Neuronal stem cell (in vitro differentiated cells): ENCODE measurements around the gene TBXAS1.

Experiments used
- DNase-seq: peaks from one replicate; pipeline ENCODE4 v3.0.0-alpha.2; 2013; ENCODE audit warnings: low spot score
- H2AFZ ChIP-seq: one replicate; pipeline ENCODE4 v1.6.1; 2013; ENCODE audit warnings: mild to moderate bottlenecking, low read length, inconsistent platforms
- H2AK5ac ChIP-seq: 2 replicates; pipeline ENCODE4 v1.6.1; 2013; ENCODE audit warnings: low read depth, mild to moderate bottlenecking, inconsistent platforms, low read length, moderate library complexity, mixed read lengths
- H2BK120ac ChIP-seq: 2 replicates; pipeline ENCODE4 v1.6.1; 2013; ENCODE audit warnings: low read depth, mild to moderate bottlenecking, inconsistent platforms, low read length, moderate library complexity, mixed read lengths
- H2BK12ac ChIP-seq: one replicate; pipeline ENCODE4 v1.6.1; 2013; ENCODE audit warnings: low read length, inconsistent platforms
- H2BK15ac ChIP-seq: 2 replicates; pipeline ENCODE4 v1.6.1; 2013; ENCODE audit warnings: mild to moderate bottlenecking, low read length, inconsistent platforms, mixed read lengths
- H2BK5ac ChIP-seq: one replicate; pipeline ENCODE4 v1.6.1; 2013; ENCODE audit warnings: inconsistent platforms, mild to moderate bottlenecking, low read length, moderate library complexity
- H3K14ac ChIP-seq: one replicate; pipeline ENCODE4 v1.6.1; 2013; ENCODE audit warnings: low read length, inconsistent platforms
- H3K18ac ChIP-seq: 2 replicates; pipeline ENCODE4 v1.6.1; 2013; ENCODE audit warnings: low read length, inconsistent platforms
- H3K23ac ChIP-seq: 2 replicates; pipeline ENCODE4 v1.6.1; 2013; ENCODE audit warnings: low read depth, mild to moderate bottlenecking, mixed read lengths, low read length, inconsistent platforms; ENCODE audit not compliant: poor library complexity
- H3K27ac ChIP-seq: replicated peaks from 3 replicates; pipeline ENCODE4 v1.5.1; 2013; ENCODE audit warnings: low read length, inconsistent platforms
- H3K27me3 ChIP-seq, 3 experiments: 2 replicates each; pipeline ENCODE4 v1.6.1; 2013; ENCODE audit warnings: low read length in 3 of 3, mild to moderate bottlenecking in 2 of 3, inconsistent platforms in 1 of 3, low read depth in 1 of 3, mixed read lengths in 1 of 3, moderate library complexity in 1 of 3; ENCODE audit not compliant: control insufficient read depth in 3 of 3, insufficient read depth in 3 of 3
- H3K36me3 ChIP-seq, 2 donors: replicated peaks in 1 of 2; 2 replicates each; pipeline ENCODE4 v1.6.1; 2013; ENCODE audit warnings: low read length in 2 of 2; ENCODE audit not compliant: control insufficient read depth in 2 of 2, insufficient read depth in 2 of 2
- H3K4ac ChIP-seq: 2 replicates; pipeline ENCODE4 v1.6.1; 2013; ENCODE audit warnings: inconsistent platforms, mild to moderate bottlenecking, low read length, moderate library complexity
- H3K4me1 ChIP-seq, 2 donors: 1 replicate in 1 of 2; 2 replicates in 1 of 2; pipeline ENCODE4 v1.6.1; 2013; ENCODE audit warnings: low read length in 2 of 2, low read depth in 1 of 2; ENCODE audit not compliant: control insufficient read depth in 2 of 2, insufficient read depth in 1 of 2
- H3K4me2 ChIP-seq: one replicate; pipeline ENCODE4 v1.6.1; 2013; ENCODE audit warnings: mild to moderate bottlenecking, low read length, inconsistent platforms; ENCODE audit not compliant: insufficient read depth, poor library complexity, severe bottlenecking
- H3K4me3 ChIP-seq, 2 donors: 2 replicates each; pipeline ENCODE4 v1.5.1; 2013; ENCODE audit warnings: low read length in 2 of 2, mild to moderate bottlenecking in 2 of 2, inconsistent platforms in 1 of 2, moderate library complexity in 1 of 2
- H3K79me1 ChIP-seq: one replicate; pipeline ENCODE4 v1.6.1; 2013; ENCODE audit warnings: low read depth, mild to moderate bottlenecking, inconsistent platforms, low read length, moderate library complexity
- H3K9ac ChIP-seq: one replicate; pipeline ENCODE4 v1.6.1; 2013; ENCODE audit warnings: mild to moderate bottlenecking, low read depth, low read length, inconsistent platforms; ENCODE audit not compliant: poor library complexity
- H3K9me3 ChIP-seq, 2 donors: replicated peaks in 1 of 2; 2 replicates each; pipeline versions ENCODE3 to v1.6.1; 2013; ENCODE audit warnings: low read length in 2 of 2, mild to moderate bottlenecking in 2 of 2, inconsistent platforms in 1 of 2, low read depth in 1 of 2, mixed read lengths in 1 of 2, moderate library complexity in 1 of 2; ENCODE audit not compliant: control insufficient read depth in 2 of 2, insufficient read depth in 1 of 2
- H4K8ac ChIP-seq: one replicate; pipeline ENCODE4 v1.6.1; 2013; ENCODE audit warnings: low read depth, mild to moderate bottlenecking, inconsistent platforms, low read length, moderate library complexity
- H4K91ac ChIP-seq: one replicate; pipeline ENCODE4 v1.6.1; 2013; ENCODE audit warnings: low read length, low read depth, mild to moderate bottlenecking, inconsistent platforms; ENCODE audit not compliant: poor library complexity
- WGBS, 2 donors: extraction: QIAGEN DNeasy Blood & Tissue Kit; methylation state at CpG; one replicate each; pipeline ENCODE4 v1.1.7; 2013; ENCODE audit warnings: missing lambda C conversion rate in 2 of 2, mixed read lengths in 1 of 2; ENCODE audit not compliant: insufficient read length in 2 of 2, insufficient replicate concordance in 1 of 2; ENCODE audit errors: extremely low coverage in 2 of 2; 5-methylcytosine and 5-hydroxymethylcytosine counted together

The TBXAS1 gene

DNA sequence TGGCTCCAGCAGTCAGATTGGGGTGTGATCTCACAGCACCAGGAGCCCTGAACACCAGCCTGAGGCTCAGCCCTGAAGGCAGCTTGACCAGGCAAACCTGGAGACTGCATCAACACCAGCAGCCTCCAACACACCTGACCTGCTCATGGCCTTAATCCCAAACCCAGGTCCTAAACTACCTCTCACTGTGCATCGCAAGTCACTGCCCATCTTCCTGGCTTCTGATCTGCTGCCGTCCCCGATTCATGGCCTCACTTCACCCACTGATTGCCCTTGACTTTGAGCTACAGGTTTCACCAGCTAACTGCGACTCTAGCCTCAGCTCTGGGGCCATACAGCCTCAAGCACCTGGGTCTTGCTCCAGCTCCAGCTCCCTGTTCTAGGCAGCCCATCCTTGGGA lies 184.6 kb downstream of the TBXAS1 start:
- H3K14ac ChIP-seq, result no peak overlapping the region
- H3K4me3 ChIP-seq, result no peak overlapping the region
- no peaks in the 10 kb centered on the region for H3K36me3 ChIP-seq
- peaks cover 0 to 16% (median 0%) of the 10 kb centered on the region in 3 experiments for H3K27me3 ChIP-seq
- H2BK15ac ChIP-seq, result no peak overlapping the region
- H2BK5ac ChIP-seq, result no peak overlapping the region
- no peak overlapping the region for H3K18ac ChIP-seq
- H3K4me2 ChIP-seq, result no peak overlapping the region
- no peak overlapping the region for H3K27ac ChIP-seq
- H3K79me1 ChIP-seq, result no peaks in the 10 kb centered on the region
- H2AFZ ChIP-seq, result no peak overlapping the region
- peak overlapping the region; percentile 12 for H3K23ac ChIP-seq
- DNase-seq, result no peak
- no peak overlapping the region for H2BK120ac ChIP-seq
- no peaks in the 10 kb centered on the region for H3K9me3 ChIP-seq
- peak overlapping the region; percentile 56 for H4K8ac ChIP-seq
- no CpG with 5 or more reads among the region's 4 CpGs for WGBS, 2 donors
- H3K4me1 ChIP-seq, result peaks cover 0 to 2% of the 10 kb centered on the region in 2 donors
- H3K9ac ChIP-seq, result no peak overlapping the region
- H2AK5ac ChIP-seq, result no peak overlapping the region
- peak overlapping the region; percentile 20 for H4K91ac ChIP-seq
- no peak overlapping the region for H3K4ac ChIP-seq
- no peak overlapping the region for H2BK12ac ChIP-seq

DNA sequence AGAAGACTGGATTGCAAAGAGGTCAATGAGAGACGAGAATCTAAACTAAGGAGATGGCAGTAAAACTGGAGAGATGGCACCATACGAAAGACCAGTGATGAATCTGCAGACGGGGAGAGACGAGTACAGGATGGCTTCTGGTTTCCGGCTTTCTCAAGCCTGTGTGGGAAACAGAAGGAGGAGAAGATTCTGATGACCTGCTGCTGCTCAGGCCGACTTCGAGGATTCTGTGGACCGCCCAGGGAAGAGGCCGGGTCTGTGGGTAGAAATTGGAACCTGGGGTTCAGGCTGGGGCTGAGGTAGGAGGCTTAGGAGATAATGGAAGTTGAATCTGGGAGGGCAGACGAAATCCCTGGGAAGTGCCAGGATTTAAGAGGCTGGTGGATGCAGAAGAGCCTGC lies 185.1 kb downstream of the TBXAS1 start:
- Histone ChIP-seq H2AK5ac (peak overlapping the region; percentile 33), H2AFZ (no peak overlapping the region), H4K91ac (no peak overlapping the region), H2BK120ac (no peak overlapping the region), H2BK15ac (no peak overlapping the region), H2BK12ac (no peak overlapping the region), H4K8ac (no peak overlapping the region), H2BK5ac (no peak overlapping the region), H3K4ac (no peak overlapping the region), H3K79me1 (no peaks in the 10 kb centered on the region), H3K9ac (no peak overlapping the region), H3K4me3 (no peak overlapping the region), H3K4me2 (no peak overlapping the region), H3K4me1 (peaks cover 0 to 2% of the 10 kb centered on the region in 2 donors), H3K27ac (no peak overlapping the region), H3K14ac (no peak overlapping the region), H3K27me3 (peaks cover 0 to 16% (median 0%) of the 10 kb centered on the region in 3 experiments), H3K9me3 (no peaks in the 10 kb centered on the region), H3K36me3 (no peaks in the 10 kb centered on the region), H3K23ac (peak overlapping the region; percentile 12), H3K18ac (no peak overlapping the region)
- no peak for DNase-seq
- no CpG with 5 or more reads among the region's 10 CpGs for WGBS, 2 donors

DNA sequence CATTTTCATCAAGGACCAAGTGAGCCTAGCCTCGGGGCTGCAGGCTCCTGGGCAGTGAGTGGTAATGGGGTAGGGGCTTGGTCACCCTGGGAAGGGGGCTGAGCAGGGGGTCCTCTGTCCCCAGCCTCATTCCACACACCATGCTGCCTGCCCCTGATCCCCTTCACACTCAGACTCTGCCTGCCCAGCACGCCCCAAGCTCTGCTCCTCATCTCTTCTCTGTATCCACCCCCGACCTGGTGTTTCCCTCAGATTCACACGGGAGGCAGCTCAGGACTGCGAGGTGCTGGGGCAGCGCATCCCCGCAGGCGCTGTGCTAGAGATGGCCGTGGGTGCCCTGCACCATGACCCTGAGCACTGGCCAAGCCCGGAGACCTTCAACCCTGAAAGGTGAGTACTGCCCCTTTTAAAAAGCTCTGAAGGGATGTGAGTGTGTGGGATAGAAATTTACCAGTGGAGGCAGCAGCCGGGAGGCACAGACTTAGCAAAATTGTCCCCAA lies 186.5 kb downstream of the TBXAS1 start:
- no peak overlapping the region for H3K18ac ChIP-seq
- no peak for DNase-seq
- H3K27ac ChIP-seq, result no peak overlapping the region
- no peak overlapping the region for H2AFZ ChIP-seq
- H4K8ac ChIP-seq, result no peak overlapping the region
- no peak overlapping the region for H3K4ac ChIP-seq
- peaks cover 0 to 22% (median 0%) of the 10 kb centered on the region in 3 experiments for H3K27me3 ChIP-seq
- H3K4me3 ChIP-seq, result no peak overlapping the region
- peak overlapping the region; percentile 35 for H2BK15ac ChIP-seq
- H2BK5ac ChIP-seq, result no peak overlapping the region
- no peaks in the 10 kb centered on the region for H3K36me3 ChIP-seq
- H3K9ac ChIP-seq, result no peak overlapping the region
- H2BK12ac ChIP-seq, result no peak overlapping the region
- H3K23ac ChIP-seq, result peak overlapping the region; percentile 44
- H2BK120ac ChIP-seq, result no peak overlapping the region
- H4K91ac ChIP-seq, result peak overlapping the region; percentile 9
- H3K9me3 ChIP-seq, result no peaks in the 10 kb centered on the region
- WGBS, 2 donors, result no CpG with 5 or more reads among the region's 11 CpGs
- no peak overlapping the region for H3K4me2 ChIP-seq
- H3K4me1 ChIP-seq, result peaks cover 0 to 2% of the 10 kb centered on the region in 2 donors
- no peak overlapping the region for H2AK5ac ChIP-seq
- no peaks in the 10 kb centered on the region for H3K79me1 ChIP-seq
- no peak overlapping the region for H3K14ac ChIP-seq

DNA sequence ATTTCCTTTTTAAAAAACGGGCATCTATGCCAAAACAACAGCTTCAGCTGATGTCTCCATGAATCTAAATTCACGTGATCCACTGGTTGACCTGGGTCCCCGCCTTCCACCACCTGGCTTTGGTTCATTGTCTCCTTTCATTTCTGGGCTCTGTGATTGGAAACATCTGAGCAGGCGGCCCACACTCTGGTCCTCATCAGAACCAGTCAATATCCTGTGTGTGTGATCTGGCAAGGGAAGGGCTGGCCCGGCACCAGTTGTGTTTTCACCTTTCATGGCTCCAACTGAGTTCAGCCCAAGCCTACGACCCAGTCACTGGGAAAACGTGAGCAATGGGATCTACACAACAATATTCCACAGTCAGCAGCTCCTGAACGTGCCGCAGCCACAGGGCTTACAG lies 187.5 kb downstream of the TBXAS1 start:
- Histone ChIP-seq H2BK15ac (no peak overlapping the region), H3K14ac (no peak overlapping the region), H2BK12ac (no peak overlapping the region), H3K23ac (no peak overlapping the region), H3K4me1 (peaks cover 0 to 2% of the 10 kb centered on the region in 2 donors), H3K9ac (peak overlapping the region; percentile 63), H2BK120ac (no peak overlapping the region), H3K27ac (no peak overlapping the region), H3K79me1 (no peaks in the 10 kb centered on the region), H3K36me3 (no peaks in the 10 kb centered on the region), H2AFZ (no peak overlapping the region), H4K91ac (no peak overlapping the region), H3K4me2 (no peak overlapping the region), H4K8ac (no peak overlapping the region), H3K4me3 (no peak overlapping the region), H3K4ac (no peak overlapping the region), H3K18ac (peak overlapping the region; percentile 7), H2BK5ac (no peak overlapping the region), H3K9me3 (no peaks in the 10 kb centered on the region), H3K27me3 (peaks cover 0 to 22% (median 0%) of the 10 kb centered on the region in 3 experiments), H2AK5ac (no peak overlapping the region)
- no CpG with 5 or more reads among the region's 9 CpGs for whole genome bisulfite sequencing, 2 donors
- DNase-seq, result no peak
